ENCODE data around the gene TRIML1. TPM values are rescaled to one million over a fixed set of nuclear protein-coding genes. Genes with fewer than 3 reads are reported as not detected.

TRIML1 gene

DNA sequence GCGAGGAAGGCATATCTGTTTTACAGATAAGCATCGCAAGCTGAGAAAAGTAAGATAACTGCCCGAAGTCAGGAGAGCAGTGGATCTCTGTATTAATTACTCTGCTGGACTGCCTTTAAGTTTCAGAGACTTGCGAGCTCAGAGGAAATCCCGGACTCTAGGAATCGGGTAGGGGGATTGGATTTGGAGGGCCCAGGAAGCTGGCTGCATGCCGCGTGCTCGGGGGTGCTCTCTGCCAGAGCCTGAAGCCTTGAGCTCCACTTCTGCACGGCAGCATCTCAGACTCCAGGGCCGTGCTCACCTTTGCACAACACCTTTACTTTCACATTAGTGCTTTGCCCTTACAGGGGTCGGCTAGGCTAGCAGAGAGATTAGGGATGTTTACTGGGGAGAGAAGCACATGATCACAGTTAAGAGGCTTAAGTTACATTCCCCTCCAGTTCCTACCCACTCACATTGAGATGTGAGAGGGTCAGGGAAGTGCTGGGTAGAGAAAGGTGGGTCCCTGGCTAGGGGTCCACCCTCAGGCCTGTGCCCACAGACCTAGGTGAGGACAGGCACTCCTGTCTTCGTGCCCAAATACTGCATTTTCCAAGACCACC is 57.0 kb downstream of the TRIML1 start:
- H3K9ac ChIP-seq (ENCODE audit: low read length) = peak overlapping the region; percentile 46
- no peaks in the 10 kb centered on the region for H3K27me3 ChIP-seq (ENCODE audit: control insufficient read depth in 1 of 2, insufficient read depth in 1 of 2, low read length in 2 of 2)
- WGBS = 50% methylated on average over 8 of the region's 13 CpGs
- H3K18ac ChIP-seq (ENCODE audit: low read depth in 1 of 2, low read length in 2 of 2) = no peak overlapping the region
- DNase-seq = no peak
- no peak overlapping the region for H4K91ac ChIP-seq (ENCODE audit: low read length)
- H2BK5ac ChIP-seq (ENCODE audit: low read depth, low read length, poor library complexity, severe bottlenecking) = no peak overlapping the region
- H2BK120ac ChIP-seq (ENCODE audit: low read depth, low read length) = no peak overlapping the region
- H2BK12ac ChIP-seq (ENCODE audit: low read length in 2 of 2) = no peak overlapping the region
- H3K23ac ChIP-seq (ENCODE audit: low read length in 2 of 2) = no peak overlapping the region
- no peaks in the 10 kb centered on the region for H3K79me1 ChIP-seq (replicated peaks; ENCODE audit: low read length, poor library complexity, severe bottlenecking)
- no peak overlapping the region for H4K8ac ChIP-seq (ENCODE audit: low read length)
- peak overlapping the region in 1 of 2 experiments; percentile 23 for H3K4me3 ChIP-seq (ENCODE audit: insufficient read depth in 1 of 2, low read depth in 1 of 2, low read length in 2 of 2)
- no peaks in the 10 kb centered on the region for H3K36me3 ChIP-seq (ENCODE audit: control insufficient read depth in 1 of 2, insufficient read depth in 2 of 2, low read depth in 1 of 2, low read length in 2 of 2)
- no peaks in the 10 kb centered on the region for H3K9me3 ChIP-seq (ENCODE audit: control insufficient read depth, low read length)
- no peak overlapping the region for H3K4ac ChIP-seq (ENCODE audit: low read depth in 1 of 2, low read length in 2 of 2)
- no peak overlapping the region for H2BK15ac ChIP-seq (ENCODE audit: low read depth, poor library complexity, severe bottlenecking)
- no peak overlapping the region for H2AFZ ChIP-seq (ENCODE audit: low read depth, low read length)
- no peak overlapping the region for H3K27ac ChIP-seq (ENCODE audit: low read length, poor library complexity, severe bottlenecking)
- no peak overlapping the region for H3K4me2 ChIP-seq (ENCODE audit: low read length, poor library complexity, severe bottlenecking)
- no peaks in the 10 kb centered on the region for H3K4me1 ChIP-seq (ENCODE audit: control insufficient read depth, insufficient read depth, low read depth, low read length)
- no peak overlapping the region for H2AK5ac ChIP-seq (ENCODE audit: low read length, severe bottlenecking)
- no peak overlapping the region for H3K14ac ChIP-seq (ENCODE audit: low read length in 2 of 2)

Small RNAs within 50 kb of the gene (small RNA-seq; reads per million reads assigned to genes)
- not detected for gene RNU6-173P (ENCODE audit: low read depth)
